Measurements from ENCODE around the gene F2RL1.
"Not testable (repeated sequence)": the region's sequence is repeated elsewhere in the genome, so short reads cannot be mapped to it uniquely, and the experiment has no call there.

Gene F2RL1

GRCh38 chr5:76807296-76807695 is 11.5 kb upstream of the F2RL1 start:
- DNase-seq (ENCODE audit: low read depth) = no peak

DNA sequence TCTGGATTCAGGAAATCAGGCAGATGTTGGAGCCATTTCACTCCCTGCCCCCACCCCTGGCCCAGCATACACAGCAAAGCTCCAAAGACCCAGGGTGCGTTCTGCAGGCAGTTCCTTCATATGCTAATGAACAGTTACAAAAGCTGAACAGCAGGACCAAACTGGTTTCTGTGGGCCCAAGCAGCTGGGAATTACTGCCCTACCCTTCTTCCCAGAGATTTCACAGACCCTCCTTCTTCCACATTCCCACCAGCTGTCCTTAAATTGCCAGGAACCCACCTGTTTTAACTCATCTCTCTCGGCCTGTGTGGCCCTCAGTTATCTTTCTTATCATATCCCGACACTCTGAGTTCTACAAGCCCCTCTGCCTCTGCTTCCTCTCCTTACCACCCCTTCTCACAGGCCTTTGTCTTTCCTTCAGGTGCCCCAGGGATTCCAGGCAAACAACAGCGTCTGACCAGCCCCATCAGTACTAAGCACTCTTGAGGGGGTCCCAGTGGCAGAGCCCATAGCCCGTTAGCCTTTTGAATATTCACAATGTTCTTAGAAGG is 10.6 kb upstream of the F2RL1 start:
- no peak for DNase-seq (ENCODE audit: low read depth)

DNA sequence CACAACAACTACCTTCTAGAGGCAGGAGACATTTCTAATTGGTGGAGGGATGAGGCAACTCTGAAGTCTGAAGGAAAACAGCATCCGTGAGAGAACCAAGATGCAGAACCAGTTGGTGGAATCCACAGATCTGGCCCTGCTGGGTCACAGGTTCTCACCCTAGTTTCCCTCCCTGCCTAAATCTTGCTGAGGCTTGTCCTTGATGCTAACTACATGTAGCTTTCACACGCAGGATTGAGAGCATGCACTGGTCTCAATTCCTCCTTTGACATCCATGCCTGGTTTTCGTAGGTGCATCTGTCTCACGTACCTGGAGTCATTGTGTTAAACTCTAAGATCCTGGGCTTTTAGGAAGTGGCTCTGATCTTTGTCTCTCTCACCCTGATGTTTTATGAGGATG is 9.7 kb upstream of the F2RL1 start:
- DNase-seq (ENCODE audit: low read depth) = no peak

DNA sequence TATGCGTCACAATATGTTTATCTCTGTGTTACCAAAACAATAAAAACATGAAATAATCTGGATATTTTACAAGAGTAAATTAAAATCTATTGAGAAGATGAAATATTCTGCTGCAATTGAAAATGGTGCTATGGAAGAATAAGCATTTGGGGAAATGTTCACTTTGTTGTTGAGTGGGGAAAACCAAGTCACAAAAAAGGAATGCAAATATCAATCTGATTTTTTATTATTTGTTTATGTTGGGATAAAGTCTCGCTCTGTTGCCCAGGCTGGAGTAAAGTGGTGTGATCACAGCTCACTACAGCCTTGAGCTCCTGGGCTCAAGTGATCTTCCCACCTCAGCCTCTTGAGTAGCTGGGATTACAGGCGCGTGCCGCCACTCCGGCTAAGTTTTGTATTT is 8.6 kb upstream of the F2RL1 start:
- DNase-seq (ENCODE audit: low read depth) = no peak

- no peak for DNase-seq (ENCODE audit: low read depth)
Observed at GRCh38 chr5:76811214-76811613, 7.6 kb upstream of the F2RL1 start.

- DNase-seq (ENCODE audit: low read depth) = not testable (repeated sequence)
Observed at GRCh38 chr5:76812209-76812608, 6.6 kb upstream of the F2RL1 start.

- DNase-seq (ENCODE audit: low read depth) = no peak
Observed at GRCh38 chr5:76813982-76814562, 4.8 kb upstream of the F2RL1 start.

- DNase-seq (ENCODE audit: low read depth) = no peak
Observed at GRCh38 chr5:76816110-76816831, 2.6 kb upstream of the F2RL1 start.

- no peak for DNase-seq (ENCODE audit: low read depth)
Observed at GRCh38 chr5:76819851-76820525, 1.2 kb downstream of the F2RL1 start.

DNA sequence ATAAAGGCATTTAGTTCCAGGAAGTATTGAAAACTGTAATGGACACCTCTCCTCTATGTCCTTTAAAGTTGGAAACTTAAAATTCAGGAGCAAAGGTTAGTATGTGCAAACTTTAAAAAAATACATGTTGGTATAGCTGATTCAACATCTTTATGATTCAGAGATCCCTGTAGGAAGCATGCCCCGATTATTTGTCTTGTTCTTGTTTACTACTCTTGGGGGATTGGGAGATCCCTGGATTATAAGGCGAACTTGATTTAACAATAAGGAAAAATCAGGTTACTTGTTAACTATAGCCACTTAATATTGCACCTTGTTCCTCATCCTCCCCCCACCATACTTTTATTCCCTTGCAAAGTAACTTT is 1.7 kb downstream of the F2RL1 start:
- DNase-seq (ENCODE audit: low read depth) = no peak

DNA sequence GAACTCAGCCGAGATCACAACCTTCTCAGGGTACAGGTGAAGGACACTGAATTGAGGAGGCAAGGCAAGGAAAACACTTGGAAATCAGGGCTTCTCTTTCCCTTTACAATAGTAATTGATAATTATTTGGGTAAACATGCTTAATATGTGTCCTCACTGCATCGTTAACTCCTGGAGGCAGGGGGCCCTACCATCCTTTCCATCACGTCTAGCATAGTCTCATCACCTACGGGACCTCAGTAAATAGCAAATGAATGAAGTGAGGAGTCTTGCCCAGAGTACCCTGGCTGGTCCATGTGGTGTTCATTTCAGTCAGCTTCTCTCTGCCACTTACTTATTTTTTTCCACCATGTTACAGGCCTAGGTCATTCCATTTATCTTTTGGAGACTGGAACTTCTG is 2.3 kb downstream of the F2RL1 start:
- no peak for DNase-seq (ENCODE audit: low read depth)

GRCh38 chr5:76822105-76822731 is 3.4 kb downstream of the F2RL1 start:
- DNase-seq (ENCODE audit: low read depth) = not testable (repeated sequence)

GRCh38 chr5:76826416-76826815 is 7.6 kb downstream of the F2RL1 start:
- DNase-seq (ENCODE audit: low read depth) = not testable (repeated sequence)

DNA sequence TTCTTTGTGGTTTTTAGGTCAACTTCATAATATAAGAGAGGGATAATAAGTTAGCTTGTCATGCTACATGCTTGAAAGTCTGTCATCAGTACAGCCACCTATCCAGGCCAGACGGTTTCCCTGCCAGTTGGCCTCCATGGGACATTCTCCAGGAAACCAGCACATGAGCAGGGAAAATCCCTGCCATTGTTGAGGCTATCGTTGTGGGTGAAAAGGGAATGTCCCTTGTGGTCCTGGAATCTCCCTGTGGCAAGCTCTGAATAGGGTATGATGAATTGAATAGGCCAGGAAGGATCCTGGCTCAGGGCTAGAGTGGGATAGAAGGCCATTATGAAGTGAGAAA is 12.3 kb downstream of the F2RL1 start:
- DNase-seq (ENCODE audit: low read depth) = no peak

- DNase-seq (ENCODE audit: low read depth) = no peak
Observed at GRCh38 chr5:76836181-76836580, 17.4 kb downstream of the F2RL1 start.

DNA sequence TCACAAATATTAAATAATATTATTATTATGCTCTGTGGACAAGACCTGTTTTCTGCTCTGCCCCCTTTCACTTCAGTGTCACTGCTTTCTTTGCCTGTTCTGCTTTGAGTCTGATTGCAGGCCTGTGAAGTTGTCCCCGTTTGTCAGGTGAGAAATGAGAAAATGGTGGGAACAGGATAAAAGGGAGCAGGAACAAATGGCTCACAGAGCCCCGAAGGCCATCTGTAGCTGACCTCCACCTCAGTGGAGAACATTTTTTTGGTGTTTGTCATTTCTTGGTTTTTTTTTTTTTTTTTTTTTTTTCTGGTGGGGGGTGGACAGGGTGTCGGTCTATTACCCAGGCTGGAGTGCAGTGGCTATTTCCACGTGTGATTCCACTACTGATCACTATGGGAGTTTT is 17.8 kb downstream of the F2RL1 start:
- no peak for DNase-seq (ENCODE audit: low read depth)

DNA sequence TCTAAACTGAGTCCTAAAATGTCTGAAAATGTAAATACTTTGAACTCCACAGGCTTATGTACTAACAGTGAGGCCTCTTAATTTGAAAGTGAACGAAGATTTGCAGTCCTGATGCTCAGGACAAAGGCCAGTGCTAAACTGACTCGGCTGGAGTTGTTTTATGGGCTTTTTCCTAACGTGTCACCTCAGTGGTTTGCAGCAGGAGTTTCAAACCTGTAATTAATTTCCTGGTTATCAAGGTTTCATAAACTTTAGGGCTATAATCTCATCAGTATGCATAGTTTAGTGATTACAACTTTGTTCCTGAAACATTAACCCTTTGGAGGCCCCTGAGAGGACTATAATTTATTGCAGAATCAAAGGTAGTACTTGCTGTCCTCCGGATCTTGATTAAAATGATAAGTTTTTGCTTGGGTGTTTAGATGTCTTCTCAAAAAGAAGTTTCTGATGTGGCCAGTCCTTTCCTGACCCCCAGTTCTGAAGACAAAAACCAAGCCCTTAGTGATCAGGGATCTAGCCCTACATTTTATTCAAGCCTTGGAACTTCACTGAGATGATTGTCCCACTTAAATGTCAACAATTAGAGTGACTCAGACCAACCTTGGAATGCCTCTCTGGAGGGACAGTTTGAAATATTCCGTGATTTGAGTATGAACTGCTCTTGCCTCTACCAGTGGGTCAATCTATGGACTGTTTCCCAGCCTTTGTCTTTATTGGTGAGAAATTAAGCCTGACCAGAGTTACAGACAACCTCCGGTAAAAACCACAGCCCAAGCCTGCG is 19.8 kb downstream of the F2RL1 start:
- no peak for DNase-seq (ENCODE audit: low read depth)

DNA sequence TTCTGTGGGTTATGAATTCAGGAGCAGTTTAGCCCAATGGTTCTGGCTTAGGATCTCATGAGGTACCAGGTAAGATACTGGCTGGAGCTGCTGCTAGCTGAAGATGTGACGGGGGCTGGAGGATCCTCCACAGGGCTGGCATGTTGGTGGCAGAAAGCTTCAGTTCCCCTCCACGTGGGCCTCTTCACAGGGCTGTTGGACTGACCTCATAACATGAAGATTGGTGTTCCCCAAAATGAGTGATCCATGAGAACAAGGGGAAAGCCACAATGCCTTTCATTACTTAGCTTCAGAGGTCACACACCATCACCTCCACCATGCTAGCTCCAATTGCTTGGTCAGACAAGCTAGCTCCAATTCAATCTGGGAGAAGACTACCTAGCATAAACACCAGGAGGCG is 22.5 kb downstream of the F2RL1 start:
- DNase-seq (ENCODE audit: low read depth) = no peak

DNA sequence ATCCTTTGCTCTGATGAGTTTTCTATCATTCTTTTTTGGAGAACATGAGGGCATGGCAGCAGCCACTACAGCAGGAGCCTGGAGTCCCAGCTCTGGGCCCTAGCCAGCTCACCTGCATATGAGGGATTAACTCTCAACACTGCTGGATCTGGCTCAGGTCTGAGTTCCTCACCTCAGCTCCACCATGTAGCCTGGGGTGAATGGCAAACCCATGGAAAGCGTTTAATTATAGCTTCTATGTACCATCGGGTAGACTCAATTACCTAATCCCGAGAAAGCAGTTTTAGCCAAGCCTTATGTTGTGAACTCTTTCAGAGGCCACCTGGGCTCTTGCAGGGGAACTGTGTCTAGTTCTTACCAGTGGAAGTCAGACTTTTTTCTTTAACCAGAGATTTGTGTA is 27.1 kb downstream of the F2RL1 start:
- no peak for DNase-seq (ENCODE audit: low read depth)

GRCh38 chr5:76849419-76850291 is 30.8 kb downstream of the F2RL1 start, which contains the start of gene S100Z:
Gene S100Z, plus strand, starts transcription at chr5:76850014. Its CDS starts 25,346 bp downstream, at chr5:76875360.
- DNase-seq (ENCODE audit: low read depth) = no peak

DNA sequence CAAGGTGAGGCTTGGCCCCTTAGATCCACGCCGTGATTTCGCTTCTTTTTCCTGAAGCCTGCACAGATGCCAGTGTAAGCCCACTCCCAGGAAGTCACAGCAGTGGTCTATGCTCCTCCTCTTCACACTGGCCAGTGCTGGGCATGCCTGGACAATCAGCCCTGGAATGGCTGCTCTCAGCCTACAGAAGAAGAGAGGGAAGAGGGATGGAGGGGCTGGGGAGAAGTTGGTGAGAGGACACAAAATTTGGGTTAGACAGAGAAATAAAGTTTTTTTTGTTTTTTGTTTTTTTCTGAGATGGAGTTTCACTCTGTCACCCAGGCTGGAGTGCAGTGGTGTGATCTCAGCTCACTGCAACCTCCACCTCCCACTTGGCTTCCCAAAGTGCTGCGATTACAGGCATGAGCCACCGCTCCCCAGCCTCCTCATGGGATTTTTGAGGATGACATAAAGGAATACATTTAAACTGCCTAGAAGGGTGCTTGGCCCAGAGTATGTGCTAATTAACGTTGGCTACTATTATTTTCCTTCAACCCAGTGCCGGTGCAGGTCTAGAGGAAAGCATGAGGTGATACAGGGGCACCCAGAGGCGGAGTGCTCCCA is 31.8 kb downstream of the F2RL1 start:
- DNase-seq (ENCODE audit: low read depth) = no peak

All from stimulated activated CD8-positive, alpha-beta memory T cell treated with anti-CD3 and anti-CD28 coated beads, Interleukin-7, amount 100 ng/mL, for 24 hours (primary cell).